ENCODE data around the gene PIEZO1.

- TF ChIP-seq EZH2 (IDR thresholded peaks at IDR 0.05; ENCODE audit: low read depth) (no peak), CTCF (conservative IDR thresholded peaks at IDR 0.05) (no peak)
Observed at GRCh38 chr16:88724855-88725555, 60.0 kb downstream of the PIEZO1 start.

Measured in PC-9 (cell line).